ENCODE measurements around the gene STXBP6. TPM values are rescaled to one million over a fixed set of nuclear protein-coding genes. Genes with fewer than 3 reads are reported as not detected.

STXBP6 gene
- total RNA-seq, 1 experiment from 2014 or later, result 12.3 TPM

- no peaks in the 10 kb centered on the region for H3K9me3 ChIP-seq (ENCODE audit: insufficient read depth, low read depth)
- no peaks in the 10 kb centered on the region for H3K79me2 ChIP-seq (ENCODE audit: low read depth)
- no peaks in the 10 kb centered on the region for H3K9me2 ChIP-seq (ENCODE audit: insufficient read depth)
- intact Hi-C loops (cut with micrococcal nuclease; ENCODE audit: unreplicated experiment), result no loop called here
- no peaks in the 10 kb centered on the region for H3K36me3 ChIP-seq (ENCODE audit: low read depth)
- no peak overlapping the region for H3K27ac ChIP-seq
- no peaks in the 10 kb centered on the region for H3K27me3 ChIP-seq (ENCODE audit: insufficient read depth, low read depth)
- H3K4me3 ChIP-seq, result no peak overlapping the region
- no peaks in the 10 kb centered on the region for H3K4me1 ChIP-seq (replicated peaks; ENCODE audit: insufficient read depth)
- POLR2A ChIA-PET (ENCODE audit: unreplicated experiment), result no interaction called here
- no peaks in the 10 kb centered on the region for H3F3A ChIP-seq (ENCODE audit: insufficient read depth, low read depth)
- TF ChIP-seq, protein P1, sequence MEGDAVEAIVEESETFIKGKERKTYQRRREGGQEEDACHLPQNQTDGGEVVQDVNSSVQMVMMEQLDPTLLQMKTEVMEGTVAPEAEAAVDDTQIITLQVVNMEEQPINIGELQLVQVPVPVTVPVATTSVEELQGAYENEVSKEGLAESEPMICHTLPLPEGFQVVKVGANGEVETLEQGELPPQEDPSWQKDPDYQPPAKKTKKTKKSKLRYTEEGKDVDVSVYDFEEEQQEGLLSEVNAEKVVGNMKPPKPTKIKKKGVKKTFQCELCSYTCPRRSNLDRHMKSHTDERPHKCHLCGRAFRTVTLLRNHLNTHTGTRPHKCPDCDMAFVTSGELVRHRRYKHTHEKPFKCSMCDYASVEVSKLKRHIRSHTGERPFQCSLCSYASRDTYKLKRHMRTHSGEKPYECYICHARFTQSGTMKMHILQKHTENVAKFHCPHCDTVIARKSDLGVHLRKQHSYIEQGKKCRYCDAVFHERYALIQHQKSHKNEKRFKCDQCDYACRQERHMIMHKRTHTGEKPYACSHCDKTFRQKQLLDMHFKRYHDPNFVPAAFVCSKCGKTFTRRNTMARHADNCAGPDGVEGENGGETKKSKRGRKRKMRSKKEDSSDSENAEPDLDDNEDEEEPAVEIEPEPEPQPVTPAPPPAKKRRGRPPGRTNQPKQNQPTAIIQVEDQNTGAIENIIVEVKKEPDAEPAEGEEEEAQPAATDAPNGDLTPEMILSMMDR (conservative IDR thresholded peaks at IDR 0.05), result no peak
- TF ChIP-seq EZH2 (IDR thresholded peaks at IDR 0.05; ENCODE audit: low read depth), result no peak
- no peak overlapping the region for H2AFZ ChIP-seq
- BruUV-seq (replicated peaks), result no TSS peak
- no peaks in the 10 kb centered on the region for H4K20me1 ChIP-seq (ENCODE audit: insufficient read depth)
- no peak for DNase-seq
- no peak overlapping the region for H3K4me2 ChIP-seq
- CTCF ChIA-PET, result no interaction called here
Measured at GRCh38 chr14:24783791-24784190, 266.2 kb downstream of the STXBP6 start.

GRCh38 chr14:24780281-24780680, 269.7 kb downstream of the STXBP6 start:
- H3K9me2 ChIP-seq (ENCODE audit: insufficient read depth), result no peaks in the 10 kb centered on the region
- ChIA-PET POLR2A (ENCODE audit: unreplicated experiment) (no interaction called here), CTCF (no interaction called here)
- H3K4me1 ChIP-seq (replicated peaks; ENCODE audit: insufficient read depth), result no peaks in the 10 kb centered on the region
- TF ChIP-seq, protein P1 (conservative IDR thresholded peaks at IDR 0.05), result no peak
- no peak for TF ChIP-seq EZH2 (IDR thresholded peaks at IDR 0.05; ENCODE audit: low read depth)
- no peaks in the 10 kb centered on the region for H4K20me1 ChIP-seq (ENCODE audit: insufficient read depth)
- H2AFZ ChIP-seq, result no peak overlapping the region
- H3F3A ChIP-seq (ENCODE audit: insufficient read depth, low read depth), result no peaks in the 10 kb centered on the region
- no peak overlapping the region for H3K27ac ChIP-seq
- H3K4me3 ChIP-seq, result no peak overlapping the region
- no peak overlapping the region for H3K4me2 ChIP-seq
- no peaks in the 10 kb centered on the region for H3K79me2 ChIP-seq (ENCODE audit: low read depth)
- intact Hi-C loops (cut with micrococcal nuclease; ENCODE audit: unreplicated experiment), result no loop called here
- no peak for DNase-seq
- no TSS peak for BruUV-seq (replicated peaks)
- H3K9me3 ChIP-seq (ENCODE audit: insufficient read depth, low read depth), result no peaks in the 10 kb centered on the region
- no peaks in the 10 kb centered on the region for H3K27me3 ChIP-seq (ENCODE audit: insufficient read depth, low read depth)
- H3K36me3 ChIP-seq (ENCODE audit: low read depth), result no peaks in the 10 kb centered on the region

- no TSS peak for BruUV-seq (replicated peaks)
- TF ChIP-seq, protein P1 (conservative IDR thresholded peaks at IDR 0.05), result no peak
- CTCF ChIA-PET, result no interaction called here
- POLR2A ChIA-PET (ENCODE audit: unreplicated experiment), result no interaction called here
- intact Hi-C loops (cut with micrococcal nuclease; ENCODE audit: unreplicated experiment), result no loop called here
- Histone ChIP-seq H3K9me3 (ENCODE audit: insufficient read depth, low read depth) (no peaks in the 10 kb centered on the region), H3K27ac (no peak overlapping the region), H3F3A (ENCODE audit: insufficient read depth, low read depth) (no peaks in the 10 kb centered on the region), H3K79me2 (ENCODE audit: low read depth) (no peaks in the 10 kb centered on the region), H3K27me3 (ENCODE audit: insufficient read depth, low read depth) (no peaks in the 10 kb centered on the region), H4K20me1 (ENCODE audit: insufficient read depth) (no peaks in the 10 kb centered on the region), H3K9me2 (ENCODE audit: insufficient read depth) (no peaks in the 10 kb centered on the region), H3K4me1 (replicated peaks; ENCODE audit: insufficient read depth) (no peaks in the 10 kb centered on the region), H3K4me2 (no peak overlapping the region), H3K4me3 (no peak overlapping the region), H2AFZ (no peak overlapping the region), H3K36me3 (ENCODE audit: low read depth) (no peaks in the 10 kb centered on the region)
- no peak for DNase-seq
Measured at GRCh38 chr14:24777678-24778077, 272.3 kb downstream of the STXBP6 start.

All from PC-9 (cell line).